B cell (primary cell): Measurements from ENCODE around the gene RRP36. TPM values are rescaled to one million over a fixed set of nuclear protein-coding genes. Genes with fewer than 3 reads are reported as not detected.
A peak's percentile ranks its signal among the peaks of the same experiment; 100 is the strongest.

Experiments
- ATAC-seq: fragments of 200-7000 bp; cut with Tn5 transposase; one replicate; pipeline ENCODE4 v1.10.0; 2021; ENCODE audit warnings: low read depth, mild to moderate bottlenecking, moderate number of reproducible peaks, moderate library complexity
- CTCF ChIA-PET: fragments of 350-600 bp; sonication (Branson Sonifier 250); formaldehyde crosslinking; loops from one replicate; lab custom pipeline; 2021; ENCODE audit warnings: antibody characterized with exemption, inconsistent platforms; lab: Charles Lee
- POLR2A ChIA-PET: fragments of 350-600 bp; sonication (Branson Sonifier 250); formaldehyde crosslinking; loops from one replicate; lab custom pipeline; 2021; ENCODE audit warnings: antibody characterized with exemption; lab: Charles Lee
- DNase-seq: peaks from one replicate; pipeline ENCODE4 v3.0.0; 2013
- H2AFZ ChIP-seq: 2 replicates; pipeline ENCODE4 v1.6.1; 2012; ENCODE audit warnings: mild to moderate bottlenecking, low read depth, low read length; ENCODE audit not compliant: insufficient read depth, poor library complexity, severe bottlenecking
- H3K27ac ChIP-seq, 2 donors: 1 replicate in 1 of 2; 2 replicates in 1 of 2; pipeline ENCODE4 v1.5.1; 2012 to 2013; ENCODE audit warnings: low read length in 2 of 2, mild to moderate bottlenecking in 2 of 2, moderate library complexity in 1 of 2
- H3K27me3 ChIP-seq, 4 experiments: fragments of 200-600 bp in 1 of 4; sonication (generic) in 1 of 4; replicated peaks in 1 of 4; 1 replicate in 2 of 4; 2 replicates in 2 of 4; pipeline versions ENCODE4 v1.6.1 to v1.7.0; 2013 to 2016; ENCODE audit warnings: low read length in 3 of 4, mild to moderate bottlenecking in 2 of 4, mixed read lengths in 1 of 4, moderate library complexity in 1 of 4; ENCODE audit not compliant: insufficient read depth in 4 of 4, control insufficient read depth in 3 of 4; ENCODE audit errors: control extremely low read depth in 1 of 4
- H3K36me3 ChIP-seq, 2 experiments: replicated peaks in 1 of 2; 1 replicate in 1 of 2; 2 replicates in 1 of 2; pipeline versions ENCODE4 v1.6.1 to v1.7.1; 2013; ENCODE audit warnings: low read length in 1 of 2; ENCODE audit not compliant: insufficient read depth in 2 of 2, control insufficient read depth in 1 of 2; ENCODE audit errors: control extremely low read depth in 1 of 2, extremely low read depth in 1 of 2
- H3K4me1 ChIP-seq, 2 donors: fragments of 200-600 bp in 1 of 2; sonication (generic) in 1 of 2; 1 replicate in 1 of 2; 2 replicates in 1 of 2; pipeline versions ENCODE4 v1.5.1 to v1.6.1; 2013 to 2017; ENCODE audit warnings: low read length in 2 of 2; ENCODE audit not compliant: control insufficient read depth in 2 of 2, insufficient read depth in 2 of 2
- H3K4me2 ChIP-seq: replicated peaks from 2 replicates; pipeline ENCODE3; 2012; ENCODE audit warnings: mild to moderate bottlenecking, low read depth, low read length; ENCODE audit not compliant: poor library complexity, severe bottlenecking
- H3K4me3 ChIP-seq, 5 experiments: fragments of 200-600 bp in 1 of 5; sonication (generic) in 1 of 5; 1 replicate in 3 of 5; 2 replicates in 2 of 5; pipeline versions ENCODE4 v1.5.1 to v1.7.0; 2011 to 2016; ENCODE audit warnings: low read length in 4 of 5, mild to moderate bottlenecking in 4 of 5, low read depth in 2 of 5, control low read depth in 1 of 5, moderate library complexity in 1 of 5; ENCODE audit not compliant: insufficient read depth in 1 of 5; ENCODE audit errors: control extremely low read depth in 1 of 5, extremely low read depth in 1 of 5
- H3K79me2 ChIP-seq: fragments of 200-600 bp; sonication (generic); one replicate; pipeline ENCODE4 v1.6.0; 2016; ENCODE audit warnings: low read length; ENCODE audit not compliant: control insufficient read depth, insufficient read depth
- H3K9ac ChIP-seq: fragments of 200-600 bp; sonication (generic); 2 replicates; pipeline ENCODE4 v1.6.1; 2017; ENCODE audit warnings: mild to moderate bottlenecking, low read length, moderate library complexity
- H3K9me3 ChIP-seq, 3 donors: one replicate each; pipeline versions ENCODE4 v1.6.1 to v1.7.1; 2013; ENCODE audit warnings: low read length in 2 of 3; ENCODE audit not compliant: control insufficient read depth in 2 of 3, insufficient read depth in 1 of 3; ENCODE audit errors: control extremely low read depth in 1 of 3
- H4K20me1 ChIP-seq: 2 replicates; pipeline ENCODE4 v1.6.0; 2012; ENCODE audit warnings: mild to moderate bottlenecking, low read length; ENCODE audit not compliant: insufficient read depth, control insufficient read depth, poor library complexity, severe bottlenecking
- H3K27ac Mint-ChIP-seq: one replicate; pipeline ENCODE4 v1.8.0; 2021; ENCODE audit warnings: mixed read lengths
- H3K27me3 Mint-ChIP-seq: one replicate; pipeline ENCODE4 v1.8.0; 2021; ENCODE audit warnings: mixed read lengths
- H3K4me1 Mint-ChIP-seq: one replicate; pipeline ENCODE4 v1.8.0; 2021; ENCODE audit warnings: mixed read lengths
- H3K4me3 Mint-ChIP-seq: one replicate; pipeline ENCODE4 v1.8.0; 2021; ENCODE audit warnings: mixed read lengths
- H3K9me3 Mint-ChIP-seq: one replicate; pipeline ENCODE4 v1.8.0; 2022; ENCODE audit warnings: mixed read lengths; ENCODE audit not compliant: insufficient read depth
- CTCF ChIP-seq: fragments of 200-600 bp; IDR thresholded peaks from one replicate; pipeline ENCODE4 v1.8.0; 2022; ENCODE audit warnings: antibody characterized with exemption, mild to moderate bottlenecking
- EZH2 ChIP-seq: IDR thresholded peaks from 2 replicates; pipeline ENCODE4 v1.6.1; 2012; ENCODE audit warnings: borderline replicate concordance, low read depth, mild to moderate bottlenecking, moderate library complexity, low read length; ENCODE audit not compliant: insufficient read depth, poor library complexity, severe bottlenecking
- WGBS: methylation state at CpG from one replicate; pipeline ENCODE4 v1.1.5; 2013; ENCODE audit warnings: missing lambda C conversion rate; ENCODE audit not compliant: insufficient coverage; 5-methylcytosine and 5-hydroxymethylcytosine counted together
- intact Hi-C: fragments of 100-400 bp; cut with micrococcal nuclease; formaldehyde crosslinking; loops from one replicate; pipeline ENCODE4 v1.10.0; 2022
- polyA plus RNA-seq: library from polyadenylated mRNA; depleted of rRNA; stranded (reverse); fragments of >200 nt; gene quantifications from 2 replicates; pipeline ENCODE4 v1.2.3, GENCODE V29; 2012
- total RNA-seq, 2 donors: library from RNA; stranded (reverse); fragments of 120-200 nt in 1 of 2; gene quantifications; 1 replicate in 1 of 2; 2 replicates in 1 of 2; pipeline versions ENCODE4 v1.2.3 to v1.2.4, GENCODE V29; 2013 to 2022

The RRP36 gene
- total and polyA plus RNA-seq, 2 donors (not counting 1 experiment from before 2014, with no cell fraction given) = 22.8 to 46.2 TPM

- peak overlapping the region; percentile 79 for H3K9ac ChIP-seq
- Mint-ChIP-seq H3K4me1 (peaks cover 45% of the 10 kb centered on the region), H3K9me3 (no peaks in the 10 kb centered on the region), H3K27me3 (no peaks in the 10 kb centered on the region), H3K4me3 (peak overlapping the region; percentile 99), H3K27ac (peak overlapping the region; percentile 100)
- no CpG with 5 or more reads among the region's 1 CpG for WGBS
- H2AFZ ChIP-seq = peak overlapping the region; percentile 89
- POLR2A ChIA-PET = interaction anchor here (1.3 kb wide), 1 partner anchor 129 kb away, joined by 11 read pairs; the partner anchor contains the start of gene CNPY3
- H3K4me3 ChIP-seq = peak overlapping the region; percentile 76 to 96 (median 89)
- peaks cover 0 to 15% of the 10 kb centered on the region in 2 experiments for H3K36me3 ChIP-seq
- DNase-seq = no peak
- peaks cover 22 to 30% of the 10 kb centered on the region in 2 donors for H3K4me1 ChIP-seq
- no peaks in the 10 kb centered on the region for H3K27me3 ChIP-seq
- CTCF ChIA-PET = no interaction called here
- TF ChIP-seq EZH2 (no peak), CTCF (no peak)
- H3K79me2 ChIP-seq = peaks cover 33% of the 10 kb centered on the region
- peak overlapping the region; percentile 87 for H3K4me2 ChIP-seq
- ATAC-seq = no peak
- H3K9me3 ChIP-seq = no peaks in the 10 kb centered on the region
- peaks cover 11% of the 10 kb centered on the region for H4K20me1 ChIP-seq
- peak overlapping the region in 1 of 2 donors; percentile 86 for H3K27ac ChIP-seq
- intact Hi-C loops = loop anchor here (2.0 to 10.0 kb wide), 3 partner anchors 80 to 1138 kb away; partner anchors contain the start of genes BYSL, MED20 and PEX6
Observed at GRCh38 chr6:43058531-43058930, 37.1 kb downstream of the RRP36 start.
